GM12875 (cell line): Measurements from ENCODE around the gene CS.
"Not testable (repeated sequence)": the region's sequence is repeated elsewhere in the genome, so short reads cannot be mapped to it uniquely, and the experiment has no call there.

ENCODE experiments used
- H3K4me3 ChIP-seq: one replicate; pipeline ENCODE4 v1.5.1; 2011; ENCODE audit warnings: low read depth, low read length, control low read depth
- CTCF ChIP-seq: IDR thresholded peaks from 2 replicates; pipeline ENCODE4 v1.5.1; 2011; ENCODE audit warnings: low read depth, mild to moderate bottlenecking, control low read depth, inconsistent platforms, low read length, moderate library complexity, borderline replicate concordance; ENCODE audit not compliant: insufficient read depth

The CS gene

GRCh38 chr12:56299853-56300643 lies at the start of gene CS:
TSS of gene CS (minus strand) at chr12:56300330. CDS start at chr12:56300201, 129 bp downstream.
- no peak for TF ChIP-seq CTCF
- peak within 1 kb of the TSS; percentile 78 for H3K4me3 ChIP-seq

- TF ChIP-seq CTCF = no peak
- no peak overlapping the region for H3K4me3 ChIP-seq
These were observed 48.6 kb upstream of the CS start for GRCh38 chr12:56348776-56349175.

GRCh38 chr12:56347255-56347654 lies 47.1 kb upstream of the CS start:
- H3K4me3 ChIP-seq = not testable (repeated sequence)

GRCh38 chr12:56346675-56347074 lies 46.5 kb upstream of the CS start:
- no peak overlapping the region for H3K4me3 ChIP-seq
- TF ChIP-seq CTCF = 0 out of 2 replicates have a peak, but pooled peaks have one; percentile 12

- not testable (repeated sequence) for H3K4me3 ChIP-seq
These were observed 42.2 kb upstream of the CS start for GRCh38 chr12:56342290-56342689.

GRCh38 chr12:56341616-56342015 lies 41.5 kb upstream of the CS start:
- no peak for TF ChIP-seq CTCF
- no peak overlapping the region for H3K4me3 ChIP-seq

- H3K4me3 ChIP-seq = peak overlapping the region; percentile 44
- TF ChIP-seq CTCF = no peak
These were observed 39.0 kb upstream of the CS start for GRCh38 chr12:56339158-56339422.

- no peak for TF ChIP-seq CTCF
- H3K4me3 ChIP-seq = peak within 1 kb of the TSS; percentile 44
These were observed 38.4 kb upstream of the CS start, which contains the start of gene IL23A for GRCh38 chr12:56338308-56339157. TSS of gene IL23A (plus strand) at chr12:56338884. CDS start at chr12:56339045, 161 bp downstream.
